Suprapubic skin (tissue), 4 donors: Measurements from ENCODE around the gene PAK6.

Experiments
- EP300 ChIP-seq: sonication (generic); formaldehyde crosslinking; IDR thresholded peaks from one replicate; pipeline ENCODE4 v1.6.1; 2017; ENCODE audit warnings: antibody characterized with exemption
- POLR2AphosphoS5 ChIP-seq, 3 donors: sonication (generic); formaldehyde crosslinking; IDR thresholded peaks; one replicate each; pipeline ENCODE4 v1.6.1; 2017; ENCODE audit warnings: antibody characterized with exemption in 3 of 3
- TF ChIP-seq, protein P1 (sequence below), 2 donors: fragments of 200-600 bp in 1 of 2; fragments of 450-650 bp in 1 of 2; sonication (generic) in 1 of 2; IDR thresholded peaks; one replicate each; pipeline ENCODE4 v1.5.1; 2016 to 2019; ENCODE audit warnings: antibody characterized with exemption in 2 of 2, mild to moderate bottlenecking in 1 of 2, moderate library complexity in 1 of 2

DNA sequence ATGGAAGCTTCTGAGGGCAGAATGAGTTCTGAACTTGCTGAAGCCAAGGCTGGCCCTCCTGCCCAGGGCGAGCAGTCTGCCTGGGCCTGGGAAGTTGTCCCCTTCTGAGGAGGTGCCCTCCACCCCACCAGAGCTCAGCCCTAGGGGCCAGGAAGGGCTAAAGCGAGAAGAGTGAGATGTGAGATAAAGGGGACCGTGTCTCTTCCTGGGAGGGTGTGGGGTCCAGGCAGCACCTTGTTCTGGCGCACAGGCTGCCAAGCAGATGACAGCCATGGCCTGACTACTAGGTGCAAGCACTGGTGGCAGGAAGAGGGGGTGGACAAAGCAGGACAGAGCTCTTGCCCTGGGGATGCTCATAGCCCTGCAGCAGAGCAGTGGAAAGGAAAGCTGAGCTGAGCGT is 3.7 kb downstream of the PAK6 start:
- TF ChIP-seq POLR2AphosphoS5 (IDR thresholded peaks at IDR 0.05) (no peak), EP300 (no peak)
- TF ChIP-seq, protein P1, sequence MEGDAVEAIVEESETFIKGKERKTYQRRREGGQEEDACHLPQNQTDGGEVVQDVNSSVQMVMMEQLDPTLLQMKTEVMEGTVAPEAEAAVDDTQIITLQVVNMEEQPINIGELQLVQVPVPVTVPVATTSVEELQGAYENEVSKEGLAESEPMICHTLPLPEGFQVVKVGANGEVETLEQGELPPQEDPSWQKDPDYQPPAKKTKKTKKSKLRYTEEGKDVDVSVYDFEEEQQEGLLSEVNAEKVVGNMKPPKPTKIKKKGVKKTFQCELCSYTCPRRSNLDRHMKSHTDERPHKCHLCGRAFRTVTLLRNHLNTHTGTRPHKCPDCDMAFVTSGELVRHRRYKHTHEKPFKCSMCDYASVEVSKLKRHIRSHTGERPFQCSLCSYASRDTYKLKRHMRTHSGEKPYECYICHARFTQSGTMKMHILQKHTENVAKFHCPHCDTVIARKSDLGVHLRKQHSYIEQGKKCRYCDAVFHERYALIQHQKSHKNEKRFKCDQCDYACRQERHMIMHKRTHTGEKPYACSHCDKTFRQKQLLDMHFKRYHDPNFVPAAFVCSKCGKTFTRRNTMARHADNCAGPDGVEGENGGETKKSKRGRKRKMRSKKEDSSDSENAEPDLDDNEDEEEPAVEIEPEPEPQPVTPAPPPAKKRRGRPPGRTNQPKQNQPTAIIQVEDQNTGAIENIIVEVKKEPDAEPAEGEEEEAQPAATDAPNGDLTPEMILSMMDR (IDR thresholded peaks at IDR 0.05) = no peak
